ENCODE data around the gene PI16. TPM values are rescaled to one million over a fixed set of nuclear protein-coding genes. Genes with fewer than 3 reads are reported as not detected.

PI16 gene
- total and polyA plus RNA-seq, 9 donors: 0.12 to 43.1 (median 3.1) TPM; not detected in 1

DNA sequence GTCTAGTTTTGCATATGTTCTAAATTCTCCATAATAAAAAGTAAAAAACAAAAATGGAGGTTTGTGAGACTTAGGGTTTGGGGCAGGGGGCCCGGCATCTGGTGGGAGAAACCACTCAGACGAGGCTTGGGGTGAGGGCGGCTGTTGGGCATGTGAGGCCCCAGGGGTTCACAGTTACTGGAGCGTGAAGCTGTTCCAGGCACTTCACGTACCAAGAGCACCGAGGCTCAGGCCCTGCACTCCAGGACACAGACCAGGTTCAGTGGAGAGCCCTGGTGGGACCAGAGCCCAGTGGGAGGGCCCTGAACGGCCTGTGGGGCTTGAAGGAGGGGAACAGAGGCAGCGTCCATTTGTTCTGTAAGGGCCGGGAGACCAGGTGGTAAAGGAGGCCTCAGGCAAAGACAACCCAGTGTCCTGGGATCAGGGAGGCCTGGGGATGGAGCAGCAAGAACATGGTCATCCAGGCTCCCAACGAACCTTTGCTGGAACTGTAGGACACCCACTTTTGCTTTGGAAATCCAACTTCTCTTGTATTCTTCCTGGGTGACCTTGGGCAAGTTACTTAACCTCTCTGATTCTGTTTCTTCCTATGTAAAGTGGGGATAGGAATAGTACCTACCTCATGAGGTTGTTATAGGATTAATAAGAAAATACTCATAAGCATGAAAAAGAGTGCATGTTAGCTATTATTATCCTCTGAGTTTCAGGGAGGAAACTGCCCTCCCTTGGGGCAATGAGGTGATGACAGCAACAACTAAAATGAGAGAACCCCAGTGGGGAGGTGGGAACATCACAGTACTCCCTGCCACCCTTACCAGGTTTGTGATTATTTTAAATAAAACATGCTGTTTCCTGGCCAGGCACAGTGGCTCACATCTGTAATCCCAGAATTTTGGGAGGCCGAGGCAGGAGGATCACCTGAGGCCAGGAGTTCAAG is 49.8 kb downstream of the PI16 start:
- no peak overlapping the region for H3K4me3 ChIP-seq
- H3K27ac ChIP-seq: no peak overlapping the region
- no peaks in the 10 kb centered on the region for H3K9me3 ChIP-seq
- H3K27me3 ChIP-seq: no peaks in the 10 kb centered on the region
- intact Hi-C loops (cut with DNase I): no loop called here
- no peaks in the 10 kb centered on the region for H3K4me1 ChIP-seq (ENCODE audit: insufficient read depth)
- no peak for DNase-seq
- TF ChIP-seq, protein P1, sequence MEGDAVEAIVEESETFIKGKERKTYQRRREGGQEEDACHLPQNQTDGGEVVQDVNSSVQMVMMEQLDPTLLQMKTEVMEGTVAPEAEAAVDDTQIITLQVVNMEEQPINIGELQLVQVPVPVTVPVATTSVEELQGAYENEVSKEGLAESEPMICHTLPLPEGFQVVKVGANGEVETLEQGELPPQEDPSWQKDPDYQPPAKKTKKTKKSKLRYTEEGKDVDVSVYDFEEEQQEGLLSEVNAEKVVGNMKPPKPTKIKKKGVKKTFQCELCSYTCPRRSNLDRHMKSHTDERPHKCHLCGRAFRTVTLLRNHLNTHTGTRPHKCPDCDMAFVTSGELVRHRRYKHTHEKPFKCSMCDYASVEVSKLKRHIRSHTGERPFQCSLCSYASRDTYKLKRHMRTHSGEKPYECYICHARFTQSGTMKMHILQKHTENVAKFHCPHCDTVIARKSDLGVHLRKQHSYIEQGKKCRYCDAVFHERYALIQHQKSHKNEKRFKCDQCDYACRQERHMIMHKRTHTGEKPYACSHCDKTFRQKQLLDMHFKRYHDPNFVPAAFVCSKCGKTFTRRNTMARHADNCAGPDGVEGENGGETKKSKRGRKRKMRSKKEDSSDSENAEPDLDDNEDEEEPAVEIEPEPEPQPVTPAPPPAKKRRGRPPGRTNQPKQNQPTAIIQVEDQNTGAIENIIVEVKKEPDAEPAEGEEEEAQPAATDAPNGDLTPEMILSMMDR (IDR thresholded peaks at IDR 0.05): no peak
- TF ChIP-seq EP300 (IDR thresholded peaks at IDR 0.05) (no peak), POLR2A (IDR thresholded peaks at IDR 0.05) (no peak)
- no peaks in the 10 kb centered on the region for H3K36me3 ChIP-seq
- WGBS, 3 donors: 72 to 79% (median 76%) methylated on average over 11 of the region's 11 CpGs

DNA sequence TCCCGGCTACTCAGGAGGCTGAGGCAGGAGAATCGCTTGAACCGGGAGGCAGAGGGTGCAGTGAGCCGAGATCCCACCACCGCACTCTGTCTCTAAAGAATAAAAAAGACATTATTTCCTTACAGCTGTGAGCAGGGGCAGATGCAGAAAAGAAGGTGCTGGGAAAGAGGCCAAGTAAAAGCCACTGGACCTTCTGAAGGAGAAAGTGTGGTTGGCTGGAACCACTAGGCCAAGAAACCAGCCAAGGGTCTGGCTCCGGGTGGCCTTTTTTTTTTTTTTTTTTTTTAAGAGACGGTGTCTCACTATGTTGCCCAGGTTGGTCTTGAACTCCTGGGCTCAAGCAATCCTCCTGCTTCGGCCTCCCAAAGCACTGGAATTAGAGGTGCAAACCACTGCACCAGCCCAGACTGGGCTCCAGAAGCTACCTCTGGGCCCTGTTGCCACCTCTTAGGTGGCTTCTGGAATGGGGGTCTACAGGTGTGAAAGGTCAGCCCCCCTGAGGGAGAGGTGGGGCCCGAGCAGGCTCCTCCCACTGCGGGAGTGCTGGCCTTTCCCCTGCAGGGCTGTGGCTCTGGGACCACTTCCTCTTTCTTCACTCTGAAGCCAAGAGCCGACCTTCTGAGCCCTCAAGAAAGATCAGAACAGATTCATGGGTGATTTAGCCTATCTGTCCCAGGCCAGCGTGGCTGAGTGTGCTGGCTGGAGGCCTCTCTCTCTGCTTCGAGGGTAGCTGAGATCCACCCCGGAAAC is 50.7 kb downstream of the PI16 start, which contains the start of gene FGD2:
FGD2 (plus strand) TSS at position 595 of the 750 bp plus-strand sequence. CDS start 163 bp downstream, outside the sequence.
- no peak within 1 kb of the TSS for H3K27ac ChIP-seq
- intact Hi-C loops (cut with DNase I): no loop called here
- no peak within 1 kb of the TSS for H3K4me3 ChIP-seq

GRCh38 chr6:37005827-37006567 is 51.5 kb downstream of the PI16 start:
- Histone ChIP-seq H3K4me3 (no peak overlapping the region), H3K4me1 (ENCODE audit: insufficient read depth) (no peaks in the 10 kb centered on the region), H3K27me3 (no peaks in the 10 kb centered on the region), H3K27ac (no peak overlapping the region), H3K36me3 (no peaks in the 10 kb centered on the region), H3K9me3 (no peaks in the 10 kb centered on the region)
- 83 to 88% (median 87%) methylated on average over 13 of the region's 13 CpGs for WGBS, 3 donors
- no peak for DNase-seq
- intact Hi-C loops (cut with DNase I): no loop called here
- TF ChIP-seq EP300 (IDR thresholded peaks at IDR 0.05) (no peak), POLR2A (IDR thresholded peaks at IDR 0.05) (no peak)
- TF ChIP-seq, protein P1 (IDR thresholded peaks at IDR 0.05): no peak

More for the DNA sequence above, 50.7 kb downstream of the PI16 start, which contains the start of gene FGD2:
- Histone ChIP-seq H3K9me3 (no peaks in the 10 kb centered on the region), H3K27me3 (no peaks in the 10 kb centered on the region), H3K4me1 (ENCODE audit: insufficient read depth) (no peaks in the 10 kb centered on the region), H3K36me3 (no peaks in the 10 kb centered on the region)
- TF ChIP-seq EP300 (IDR thresholded peaks at IDR 0.05): no peak
- TF ChIP-seq POLR2A (IDR thresholded peaks at IDR 0.05): no peak
- TF ChIP-seq, protein P1 (IDR thresholded peaks at IDR 0.05): no peak
- WGBS, 3 donors: 76 to 79% (median 77%) methylated on average over 14 of the region's 14 CpGs
- no peak for DNase-seq

DNA sequence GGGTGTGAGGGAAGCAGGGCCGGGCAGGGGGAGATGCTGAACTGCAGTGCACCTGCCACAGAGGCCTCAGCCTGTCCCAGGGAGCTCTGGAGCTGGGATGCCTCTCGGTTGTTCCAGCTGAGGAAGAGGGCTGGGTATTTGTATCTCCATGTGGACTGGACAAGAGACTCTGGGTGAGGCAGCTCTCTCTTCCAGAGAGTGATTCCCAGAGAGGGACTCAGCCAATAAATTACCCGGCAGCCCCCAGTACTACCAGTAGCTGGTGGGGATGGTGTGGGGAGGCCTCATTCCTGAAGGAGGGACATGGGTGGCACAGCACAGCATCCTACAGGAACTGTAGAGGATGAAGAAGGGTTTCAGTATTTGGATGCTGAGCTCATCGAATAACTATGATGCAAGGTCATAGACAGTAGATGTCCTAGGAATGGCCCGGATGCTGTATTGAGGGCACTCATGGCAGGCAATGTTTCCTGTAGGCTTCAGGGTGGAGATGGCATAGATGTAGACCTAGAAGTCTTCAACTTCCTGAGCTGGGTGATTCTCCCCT is 52.3 kb downstream of the PI16 start:
- TF ChIP-seq POLR2A (IDR thresholded peaks at IDR 0.05) (no peak), EP300 (IDR thresholded peaks at IDR 0.05) (no peak)
- TF ChIP-seq, protein P1 (IDR thresholded peaks at IDR 0.05): no peak
- WGBS, 3 donors: 77 to 86% (median 80%) methylated on average over 5 of the region's 5 CpGs
- Histone ChIP-seq H3K4me1 (ENCODE audit: insufficient read depth) (no peaks in the 10 kb centered on the region), H3K36me3 (no peaks in the 10 kb centered on the region), H3K4me3 (no peak overlapping the region), H3K27me3 (no peaks in the 10 kb centered on the region), H3K27ac (no peak overlapping the region), H3K9me3 (no peaks in the 10 kb centered on the region)
- intact Hi-C loops (cut with DNase I): no loop called here
- no peak for DNase-seq

All from ovary (tissue), 9 donors.